ENCODE data around the gene SGTA. TPM values are rescaled to one million over a fixed set of nuclear protein-coding genes. Genes with fewer than 3 reads are reported as not detected.
A peak's percentile ranks its signal among the peaks of the same experiment; 100 is the strongest.

The SGTA gene
- total and polyA plus RNA-seq, 2 of the 13 experiments (the other 11 are each of a cell fraction or from before 2014, with no cell fraction given), result 43.9 to 47.4 TPM

- TF ChIP-seq DBP (CRISPR knock-in tag; IDR thresholded peaks at IDR 0.05; ENCODE audit: not compliant biosample characterization) (no peak), RARG (CRISPR knock-in tag; IDR thresholded peaks at IDR 0.05; ENCODE audit: low read depth) (0 out of 2 replicates have a peak, but pooled peaks have one; percentile 46), NFKB2 (CRISPR knock-in tag; IDR thresholded peaks at IDR 0.05; ENCODE audit: borderline replicate concordance) (peak; percentile 64; the same call in 1 of the 2 replicates), ZNF644 (CRISPR knock-in tag; IDR thresholded peaks at IDR 0.05; ENCODE audit: low read depth) (no peak), ZNF883 (CRISPR knock-in tag; IDR thresholded peaks at IDR 0.05; ENCODE audit: not compliant biosample characterization) (no peak), PATZ1 (CRISPR knock-in tag; IDR thresholded peaks at IDR 0.05) (peak; percentile 76), ZNF251 (CRISPR knock-in tag; IDR thresholded peaks at IDR 0.05) (no peak), ZSCAN22 (CRISPR knock-in tag; IDR thresholded peaks at IDR 0.05) (no peak), SIX4 (CRISPR knock-in tag; IDR thresholded peaks at IDR 0.05) (no peak), FIP1L1 (IDR thresholded peaks at IDR 0.05; ENCODE audit: borderline replicate concordance, insufficient read depth, low read depth, low read length) (no peak), TBL1XR1 (IDR thresholded peaks at IDR 0.05; ENCODE audit: borderline replicate concordance, low read length, partially characterized antibody) (peak; percentile 98), HMGXB4 (CRISPR knock-in tag; IDR thresholded peaks at IDR 0.05; ENCODE audit: borderline replicate concordance in 1 of 2, low read depth in 1 of 2) (peak; percentile 50 to 61; a peak in 2 of 4 replicates), MAF1 (CRISPR knock-in tag; IDR thresholded peaks at IDR 0.05; ENCODE audit: borderline replicate concordance) (no peak), AKAP8 (CRISPR knock-in tag; IDR thresholded peaks at IDR 0.05) (no peak)
- TF ChIP-seq, protein P1, sequence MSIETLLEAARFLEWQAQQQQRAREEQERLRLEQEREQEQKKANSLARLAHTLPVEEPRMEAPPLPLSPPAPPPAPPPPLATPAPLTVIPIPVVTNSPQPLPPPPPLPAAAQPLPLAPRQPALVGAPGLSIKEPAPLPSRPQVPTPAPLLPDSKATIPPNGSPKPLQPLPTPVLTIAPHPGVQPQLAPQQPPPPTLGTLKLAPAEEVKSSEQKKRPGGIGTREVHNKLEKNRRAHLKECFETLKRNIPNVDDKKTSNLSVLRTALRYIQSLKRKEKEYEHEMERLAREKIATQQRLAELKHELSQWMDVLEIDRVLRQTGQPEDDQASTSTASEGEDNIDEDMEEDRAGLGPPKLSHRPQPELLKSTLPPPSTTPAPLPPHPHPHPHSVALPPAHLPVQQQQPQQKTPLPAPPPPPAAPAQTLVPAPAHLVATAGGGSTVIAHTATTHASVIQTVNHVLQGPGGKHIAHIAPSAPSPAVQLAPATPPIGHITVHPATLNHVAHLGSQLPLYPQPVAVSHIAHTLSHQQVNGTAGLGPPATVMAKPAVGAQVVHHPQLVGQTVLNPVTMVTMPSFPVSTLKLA (IDR thresholded peaks at IDR 0.05), result no peak
- TF ChIP-seq, protein P2, sequence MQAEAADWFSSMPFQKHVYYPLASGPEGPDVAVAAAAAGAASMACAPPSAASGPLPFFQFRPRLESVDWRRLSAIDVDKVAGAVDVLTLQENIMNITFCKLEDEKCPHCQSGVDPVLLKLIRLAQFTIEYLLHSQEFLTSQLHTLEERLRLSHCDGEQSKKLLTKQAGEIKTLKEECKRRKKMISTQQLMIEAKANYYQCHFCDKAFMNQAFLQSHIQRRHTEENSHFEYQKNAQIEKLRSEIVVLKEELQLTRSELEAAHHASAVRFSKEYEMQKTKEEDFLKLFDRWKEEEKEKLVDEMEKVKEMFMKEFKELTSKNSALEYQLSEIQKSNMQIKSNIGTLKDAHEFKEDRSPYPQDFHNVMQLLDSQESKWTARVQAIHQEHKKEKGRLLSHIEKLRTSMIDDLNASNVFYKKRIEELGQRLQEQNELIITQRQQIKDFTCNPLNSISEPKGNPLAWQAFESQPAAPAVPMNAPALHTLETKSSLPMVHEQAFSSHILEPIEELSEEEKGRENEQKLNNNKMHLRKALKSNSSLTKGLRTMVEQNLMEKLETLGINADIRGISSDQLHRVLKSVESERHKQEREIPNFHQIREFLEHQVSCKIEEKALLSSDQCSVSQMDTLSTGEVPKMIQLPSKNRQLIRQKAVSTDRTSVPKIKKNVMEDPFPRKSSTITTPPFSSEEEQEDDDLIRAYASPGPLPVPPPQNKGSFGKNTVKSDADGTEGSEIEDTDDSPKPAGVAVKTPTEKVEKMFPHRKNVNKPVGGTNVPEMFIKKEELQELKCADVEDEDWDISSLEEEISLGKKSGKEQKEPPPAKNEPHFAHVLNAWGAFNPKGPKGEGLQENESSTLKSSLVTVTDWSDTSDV (CRISPR knock-in tag; IDR thresholded peaks at IDR 0.05), result 0 out of 2 replicates have a peak, but pooled peaks have one; percentile 56
- TF ChIP-seq, protein P3, sequence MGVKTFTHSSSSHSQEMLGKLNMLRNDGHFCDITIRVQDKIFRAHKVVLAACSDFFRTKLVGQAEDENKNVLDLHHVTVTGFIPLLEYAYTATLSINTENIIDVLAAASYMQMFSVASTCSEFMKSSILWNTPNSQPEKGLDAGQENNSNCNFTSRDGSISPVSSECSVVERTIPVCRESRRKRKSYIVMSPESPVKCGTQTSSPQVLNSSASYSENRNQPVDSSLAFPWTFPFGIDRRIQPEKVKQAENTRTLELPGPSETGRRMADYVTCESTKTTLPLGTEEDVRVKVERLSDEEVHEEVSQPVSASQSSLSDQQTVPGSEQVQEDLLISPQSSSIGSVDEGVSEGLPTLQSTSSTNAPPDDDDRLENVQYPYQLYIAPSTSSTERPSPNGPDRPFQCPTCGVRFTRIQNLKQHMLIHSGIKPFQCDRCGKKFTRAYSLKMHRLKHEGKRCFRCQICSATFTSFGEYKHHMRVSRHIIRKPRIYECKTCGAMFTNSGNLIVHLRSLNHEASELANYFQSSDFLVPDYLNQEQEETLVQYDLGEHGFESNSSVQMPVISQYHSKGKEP (CRISPR knock-in tag; IDR thresholded peaks at IDR 0.05), result no peak
Measured at GRCh38 chr19:2790557-2791271, 7.6 kb upstream of the SGTA start (continued).

Measured in HepG2 (cell line).